ENCODE results near the gene TMEM79.

TMEM79 gene

GRCh38 chr1:156248323-156248683, 35.8 kb upstream of the TMEM79 start:
- H3K4me3 ChIP-seq (ENCODE audit: control insufficient read depth, low read depth, low read length), result no peak overlapping the region
- no peak for DNase-seq (ENCODE audit: low read depth)
- TF ChIP-seq, protein P1, sequence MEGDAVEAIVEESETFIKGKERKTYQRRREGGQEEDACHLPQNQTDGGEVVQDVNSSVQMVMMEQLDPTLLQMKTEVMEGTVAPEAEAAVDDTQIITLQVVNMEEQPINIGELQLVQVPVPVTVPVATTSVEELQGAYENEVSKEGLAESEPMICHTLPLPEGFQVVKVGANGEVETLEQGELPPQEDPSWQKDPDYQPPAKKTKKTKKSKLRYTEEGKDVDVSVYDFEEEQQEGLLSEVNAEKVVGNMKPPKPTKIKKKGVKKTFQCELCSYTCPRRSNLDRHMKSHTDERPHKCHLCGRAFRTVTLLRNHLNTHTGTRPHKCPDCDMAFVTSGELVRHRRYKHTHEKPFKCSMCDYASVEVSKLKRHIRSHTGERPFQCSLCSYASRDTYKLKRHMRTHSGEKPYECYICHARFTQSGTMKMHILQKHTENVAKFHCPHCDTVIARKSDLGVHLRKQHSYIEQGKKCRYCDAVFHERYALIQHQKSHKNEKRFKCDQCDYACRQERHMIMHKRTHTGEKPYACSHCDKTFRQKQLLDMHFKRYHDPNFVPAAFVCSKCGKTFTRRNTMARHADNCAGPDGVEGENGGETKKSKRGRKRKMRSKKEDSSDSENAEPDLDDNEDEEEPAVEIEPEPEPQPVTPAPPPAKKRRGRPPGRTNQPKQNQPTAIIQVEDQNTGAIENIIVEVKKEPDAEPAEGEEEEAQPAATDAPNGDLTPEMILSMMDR (IDR thresholded peaks at IDR 0.05; ENCODE audit: control insufficient read depth, insufficient read depth, low read depth, low read length, missing control alignments), result no peak

DNA sequence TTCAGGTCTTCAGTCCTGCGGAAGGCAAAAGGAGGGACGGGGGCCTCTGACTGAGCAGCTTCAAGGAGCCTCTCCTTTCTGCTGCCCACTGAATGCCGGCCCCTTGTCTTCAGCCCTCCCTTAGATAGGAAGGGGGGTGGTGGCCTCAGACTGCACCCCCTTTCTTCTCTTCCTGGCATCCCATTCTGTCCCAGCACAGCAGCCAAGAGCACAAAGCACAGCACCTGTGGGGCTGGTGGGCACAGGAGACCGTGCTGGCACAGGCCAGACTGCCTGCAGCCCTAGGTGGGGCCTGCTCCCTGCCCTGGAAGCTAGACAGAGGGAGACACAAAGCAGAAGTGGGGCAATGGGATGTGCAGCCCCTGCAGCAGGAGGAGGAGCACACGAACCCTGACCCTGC, 34.5 kb upstream of the TMEM79 start:
- TF ChIP-seq, protein P1 (IDR thresholded peaks at IDR 0.05; ENCODE audit: control insufficient read depth, insufficient read depth, low read depth, low read length, missing control alignments), result no peak

DNA sequence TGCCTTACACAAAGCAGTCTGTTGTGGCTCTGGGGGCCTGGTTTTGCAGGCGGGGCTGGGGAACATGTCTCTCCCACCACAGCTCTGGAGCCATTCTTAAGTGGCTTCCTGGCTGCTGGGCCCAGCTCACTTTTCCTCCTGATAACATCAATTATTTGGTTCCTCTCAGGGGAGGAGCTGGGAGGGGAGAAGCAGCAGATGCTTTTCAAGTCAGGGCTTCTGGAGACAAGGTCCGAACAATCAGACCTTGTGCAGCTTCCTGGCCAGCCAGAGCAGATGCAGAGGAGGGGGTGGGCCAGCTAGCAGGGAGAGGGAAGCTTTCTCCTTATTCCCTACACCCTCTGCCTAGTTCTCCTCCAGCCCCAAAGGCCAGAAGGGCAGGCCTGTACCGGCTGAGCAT, 32.6 kb upstream of the TMEM79 start:
- DNase-seq (ENCODE audit: low read depth), result no peak
- H3K4me3 ChIP-seq (ENCODE audit: control insufficient read depth, low read depth, low read length), result no peak overlapping the region
- TF ChIP-seq, protein P1 (IDR thresholded peaks at IDR 0.05; ENCODE audit: control insufficient read depth, insufficient read depth, low read depth, low read length, missing control alignments), result no peak

More for the DNA sequence above, 34.5 kb upstream of the TMEM79 start:
- no peak overlapping the region for H3K4me3 ChIP-seq (ENCODE audit: control insufficient read depth, low read depth, low read length)
- no peak for DNase-seq (ENCODE audit: low read depth)

GRCh38 chr1:156253634-156254033, 30.5 kb upstream of the TMEM79 start:
- TF ChIP-seq, protein P1 (IDR thresholded peaks at IDR 0.05; ENCODE audit: control insufficient read depth, insufficient read depth, low read depth, low read length, missing control alignments), result no peak
- DNase-seq (ENCODE audit: low read depth), result no peak
- H3K4me3 ChIP-seq (ENCODE audit: control insufficient read depth, low read depth, low read length), result no peak overlapping the region

GRCh38 chr1:156257711-156258110, 26.4 kb upstream of the TMEM79 start:
- DNase-seq (ENCODE audit: low read depth), result no peak
- H3K4me3 ChIP-seq (ENCODE audit: control insufficient read depth, low read depth, low read length), result no peak overlapping the region
- TF ChIP-seq, protein P1 (IDR thresholded peaks at IDR 0.05; ENCODE audit: control insufficient read depth, insufficient read depth, low read depth, low read length, missing control alignments), result no peak

- TF ChIP-seq, protein P1 (IDR thresholded peaks at IDR 0.05; ENCODE audit: control insufficient read depth, insufficient read depth, low read depth, low read length, missing control alignments), result no peak
- no peak overlapping the region for H3K4me3 ChIP-seq (ENCODE audit: control insufficient read depth, low read depth, low read length)
- no peak for DNase-seq (ENCODE audit: low read depth)
These were observed 25.3 kb upstream of the TMEM79 start for GRCh38 chr1:156258859-156259258.

DNA sequence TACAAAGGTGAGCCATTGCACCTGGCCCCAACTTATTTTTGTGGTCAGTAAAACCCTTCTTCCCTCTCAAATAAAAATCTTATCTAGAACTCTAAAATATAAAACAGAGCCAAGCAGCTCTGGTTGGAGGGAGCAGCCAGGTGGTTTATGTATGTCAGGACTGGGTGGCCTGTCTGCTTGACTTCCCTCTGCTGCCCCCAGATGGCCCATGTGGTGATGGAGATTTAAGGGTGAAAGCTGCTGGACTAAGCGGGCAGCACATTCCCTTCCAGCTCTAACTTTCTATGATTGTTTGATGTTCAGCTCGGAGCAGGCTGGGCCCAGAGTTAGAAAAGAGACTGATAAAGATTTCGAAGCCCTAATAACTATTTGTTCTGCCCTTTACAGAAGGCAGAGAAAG, 24.3 kb upstream of the TMEM79 start:
- DNase-seq (ENCODE audit: low read depth), result no peak
- TF ChIP-seq, protein P1 (IDR thresholded peaks at IDR 0.05; ENCODE audit: control insufficient read depth, insufficient read depth, low read depth, low read length, missing control alignments), result no peak
- H3K4me3 ChIP-seq (ENCODE audit: control insufficient read depth, low read depth, low read length), result no peak overlapping the region

Data from AG09309 (cell line).